Measurements from ENCODE around the gene ADAM12. TPM values are rescaled to one million over a fixed set of nuclear protein-coding genes. Genes with fewer than 3 reads are reported as not detected.

Gene ADAM12
- total and polyA plus RNA-seq, 10 of the 15 experiments (the other 5 are each of a cell fraction or from before 2014, with no cell fraction given) = under 0.01 to 0.62 (median 0.04) TPM; not detected in 5

DNA sequence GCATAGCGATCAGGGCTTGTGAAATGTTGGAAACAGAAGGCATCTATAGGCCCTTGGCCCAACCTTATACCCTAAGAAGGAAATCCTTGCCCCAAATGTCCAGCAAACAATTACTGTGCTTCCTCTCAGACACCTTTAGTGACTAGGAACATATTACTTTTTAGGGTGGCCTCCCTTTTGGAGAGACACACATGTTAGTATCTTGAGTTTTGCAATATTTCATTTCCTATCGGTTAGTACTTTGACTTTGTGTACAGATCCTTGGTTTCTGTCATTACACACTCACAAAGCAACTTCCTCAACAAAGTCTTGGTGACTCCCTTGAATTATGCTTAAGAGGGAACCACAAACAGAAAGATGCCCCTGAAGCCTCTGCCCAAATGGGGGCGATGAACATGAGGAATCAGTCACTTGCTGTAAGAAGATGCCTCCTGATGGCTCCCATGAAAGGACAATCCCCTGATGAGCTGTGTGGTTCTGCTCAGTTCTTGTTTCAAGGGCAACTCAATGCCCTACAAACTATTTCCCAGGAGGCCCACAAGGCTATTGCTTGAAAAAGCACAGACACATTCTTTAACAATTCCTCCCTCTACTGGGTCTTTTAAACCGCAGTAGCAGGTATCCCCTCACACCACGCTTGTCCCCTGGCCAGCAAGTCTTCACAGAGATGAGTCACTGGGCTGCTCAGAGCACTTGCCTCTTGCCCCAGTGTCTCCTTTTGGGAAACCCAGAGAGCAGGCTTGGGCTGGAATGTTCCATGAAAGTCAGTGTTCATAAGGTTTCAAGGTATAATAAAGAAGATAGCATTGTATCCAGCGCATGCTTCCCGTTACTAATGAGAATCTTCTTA, 295.7 kb downstream of the ADAM12 start:
- no TSS peak for BruUV-seq (replicated peaks)
- H4K20me1 ChIP-seq (ENCODE audit: control insufficient read depth, insufficient read depth) = no peaks in the 10 kb centered on the region
- DNase-seq (ENCODE audit: low read depth, low spot score) = no peak
- 45% methylated on average over 7 of the region's 7 CpGs for WGBS (ENCODE audit: insufficient coverage, insufficient replicate concordance, low lambda C conversion rate, missing lambda C conversion rate)
- no peaks in the 10 kb centered on the region for H3K4me1 ChIP-seq (ENCODE audit: control insufficient read depth, insufficient read depth, low read length)
- H3K27ac ChIP-seq (ENCODE audit: control insufficient read depth, insufficient read depth) = no peak overlapping the region
- no peaks in the 10 kb centered on the region for H3K36me3 ChIP-seq (ENCODE audit: control insufficient read depth in 2 of 2, insufficient read depth in 2 of 2, low read length in 1 of 2)
- POLR2A ChIA-PET = no interaction called here
- H2AFZ ChIP-seq (ENCODE audit: control insufficient read depth, low read depth, low read length) = no peak overlapping the region
- no peak for FAIRE-seq
- H3K9ac ChIP-seq (ENCODE audit: control insufficient read depth, insufficient read depth, low read length) = no peak overlapping the region
- SMC1A ChIA-PET (ENCODE audit: uncharacterized antibody, unreplicated experiment) = no interaction called here
- no peak overlapping the region for H3K4me2 ChIP-seq (ENCODE audit: control insufficient read depth, insufficient read depth)
- no peaks in the 10 kb centered on the region; a peak in 1 of 4 replicates for H3K27me3 ChIP-seq (replicated peaks in 1 of 2; ENCODE audit: control insufficient read depth in 2 of 2, insufficient read depth in 2 of 2, low read length in 1 of 2)
- no peak overlapping the region for H3K4me3 ChIP-seq
- in situ Hi-C loops (cut with MboI) (no loop called here), intact Hi-C loops (cut with micrococcal nuclease; ENCODE audit: unreplicated experiment) (no loop called here)
- RAD21 ChIA-PET (ENCODE audit: unreplicated experiment) = no interaction called here
- CTCF ChIA-PET = no interaction called here
- H3K79me2 ChIP-seq (ENCODE audit: control insufficient read depth, insufficient read depth, low read length) = no peaks in the 10 kb centered on the region
- no peak for ATAC-seq
- no peaks in the 10 kb centered on the region for H3K9me3 ChIP-seq (replicated peaks; ENCODE audit: control insufficient read depth, insufficient read depth, low read length)
- TF ChIP-seq SRF (IDR thresholded peaks at IDR 0.05; ENCODE audit: low read depth in 2 of 2, low read length in 2 of 2) (no peak), JUNB (IDR thresholded peaks at IDR 0.05) (no peak), MEF2A (IDR thresholded peaks at IDR 0.05; ENCODE audit: insufficient read depth, low read depth, low read length) (no peak), POLR2A (IDR thresholded peaks at IDR 0.05; ENCODE audit: low read depth, low read length) (no peak), TCF7 (IDR thresholded peaks at IDR 0.05; ENCODE audit: borderline replicate concordance) (no peak), SPI1 (IDR thresholded peaks at IDR 0.05; ENCODE audit: borderline replicate concordance, insufficient read depth, low read depth, low read length) (no peak), NRF1 (conservative IDR thresholded peaks at IDR 0.05; ENCODE audit: low read depth, low read length) (no peak), ESRRA (IDR thresholded peaks at IDR 0.05; ENCODE audit: low read length) (no peak), ZNF274 (IDR thresholded peaks at IDR 0.05; ENCODE audit: insufficient read depth, insufficient read length) (no peak), EP300 (IDR thresholded peaks at IDR 0.05; ENCODE audit: borderline replicate concordance in 1 of 2, control insufficient read depth in 1 of 2, low read depth in 2 of 2, low read length in 2 of 2) (no peak), RFX5 (IDR thresholded peaks at IDR 0.05; ENCODE audit: low read depth, low read length) (no peak), FOXK2 (IDR thresholded peaks at IDR 0.05) (no peak), KDM1A (IDR thresholded peaks at IDR 0.05; ENCODE audit: borderline replicate concordance) (no peak), POLR2AphosphoS5 (IDR thresholded peaks at IDR 0.05; ENCODE audit: low read length) (no peak), WRNIP1 (IDR thresholded peaks at IDR 0.05; ENCODE audit: borderline replicate concordance, low read depth, low read length) (no peak)
- TF ChIP-seq, protein P1, sequence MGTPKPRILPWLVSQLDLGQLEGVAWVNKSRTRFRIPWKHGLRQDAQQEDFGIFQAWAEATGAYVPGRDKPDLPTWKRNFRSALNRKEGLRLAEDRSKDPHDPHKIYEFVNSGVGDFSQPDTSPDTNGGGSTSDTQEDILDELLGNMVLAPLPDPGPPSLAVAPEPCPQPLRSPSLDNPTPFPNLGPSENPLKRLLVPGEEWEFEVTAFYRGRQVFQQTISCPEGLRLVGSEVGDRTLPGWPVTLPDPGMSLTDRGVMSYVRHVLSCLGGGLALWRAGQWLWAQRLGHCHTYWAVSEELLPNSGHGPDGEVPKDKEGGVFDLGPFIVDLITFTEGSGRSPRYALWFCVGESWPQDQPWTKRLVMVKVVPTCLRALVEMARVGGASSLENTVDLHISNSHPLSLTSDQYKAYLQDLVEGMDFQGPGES (IDR thresholded peaks at IDR 0.05) = no peak

All from GM12878 (cell line).